Neural cell (in vitro differentiated cells): ENCODE measurements around the gene IGF2BP3. TPM values are rescaled to one million over a fixed set of nuclear protein-coding genes. Genes with fewer than 3 reads are reported as not detected.

Experiments used
- H2AFZ ChIP-seq: fragments of 200-600, 300-800 bp; sonication (generic), shearing (Covaris generic); 2 replicates; pipeline ENCODE4 v1.6.0; 2014; ENCODE audit warnings: low read depth, mild to moderate bottlenecking, antibody characterized with exemption, low read length, moderate library complexity
- H3F3A ChIP-seq: fragments of 200-600 bp; shearing (Covaris generic); 2 replicates; pipeline ENCODE4 v1.6.1; 2016; ENCODE audit warnings: mild to moderate bottlenecking, moderate library complexity, mixed read lengths, antibody characterized with exemption, low read length; ENCODE audit not compliant: insufficient read depth, poor library complexity, severe bottlenecking
- H3K27ac ChIP-seq: fragments of 200-600, 300-800 bp; sonication (generic), shearing (Covaris generic); 2 replicates; pipeline ENCODE4 v1.5.1; 2014; ENCODE audit warnings: mild to moderate bottlenecking, low read length, moderate library complexity
- H3K27me3 ChIP-seq: fragments of 300-800, 200-600 bp; sonication (generic), shearing (Covaris generic); 2 replicates; pipeline ENCODE4 v1.6.0; 2014; ENCODE audit warnings: mild to moderate bottlenecking, low read depth, low read length, moderate library complexity; ENCODE audit not compliant: insufficient read depth
- H3K36me3 ChIP-seq: fragments of 300-800, 200-600 bp; sonication (generic), shearing (Covaris generic); 2 replicates; pipeline ENCODE4 v1.5.1; 2014; ENCODE audit warnings: mild to moderate bottlenecking, antibody characterized with exemption, low read length, moderate library complexity; ENCODE audit not compliant: insufficient read depth
- H3K4me2 ChIP-seq: fragments of 300-800, 200-600 bp; sonication (generic), shearing (Covaris generic); 2 replicates; pipeline ENCODE4 v1.6.0; 2014; ENCODE audit warnings: mild to moderate bottlenecking, low read length
- H3K4me3 ChIP-seq: fragments of 300-800, 200-600 bp; sonication (generic), shearing (Covaris generic); 2 replicates; pipeline ENCODE4 v1.5.1; 2014; ENCODE audit warnings: mild to moderate bottlenecking, low read length, moderate library complexity
- H3K79me2 ChIP-seq: fragments of 200-600 bp; shearing (Covaris generic); replicated peaks from 2 replicates; pipeline ENCODE4 v1.6.0; 2014; ENCODE audit warnings: mild to moderate bottlenecking, low read length, moderate library complexity; ENCODE audit not compliant: insufficient read depth
- H3K9ac ChIP-seq: fragments of 300-800, 200-600 bp; sonication (generic), shearing (Covaris generic); 2 replicates; pipeline ENCODE4 v1.6.1; 2016; ENCODE audit warnings: mild to moderate bottlenecking, low read length, mixed read lengths
- H3K9me2 ChIP-seq: fragments of 200-600 bp; shearing (Covaris generic); 2 replicates; pipeline ENCODE4 v1.6.1; 2016; ENCODE audit warnings: mild to moderate bottlenecking, low read length, mixed read lengths; ENCODE audit not compliant: insufficient read depth
- H3K9me3 ChIP-seq: fragments of 200-600, 300-800 bp; sonication (generic), shearing (Covaris generic); 2 replicates; pipeline ENCODE4 v1.6.1; 2016; ENCODE audit warnings: mild to moderate bottlenecking, mixed run types, low read length, moderate library complexity, mixed read lengths
- H4K20me1 ChIP-seq: fragments of 200-600 bp; shearing (Covaris generic); 2 replicates; pipeline ENCODE4 v1.6.1; 2016; ENCODE audit warnings: mild to moderate bottlenecking, mixed run types; ENCODE audit not compliant: insufficient read depth
- CTCF ChIP-seq: fragments of 450-650 bp; IDR thresholded peaks from 2 replicates; pipeline ENCODE4 v1.5.1; 2014; ENCODE audit warnings: antibody characterized with exemption, mild to moderate bottlenecking, moderate library complexity; ENCODE audit not compliant: poor library complexity, severe bottlenecking
- EP300 ChIP-seq: fragments of 450-650 bp; conservative IDR thresholded peaks from 2 replicates; pipeline ENCODE4 v1.6.1; 2014; ENCODE audit warnings: antibody characterized with exemption, mild to moderate bottlenecking, moderate library complexity; ENCODE audit not compliant: poor library complexity, severe bottlenecking
- EZH2 ChIP-seq: fragments of 200-600, 300-800 bp; shearing (Covaris generic), sonication (generic); IDR thresholded peaks from 2 replicates; pipeline ENCODE4 v1.6.1; 2014; ENCODE audit warnings: antibody characterized with exemption, low read length, borderline replicate concordance, mild to moderate bottlenecking; ENCODE audit not compliant: insufficient read depth, poor library complexity, severe bottlenecking
- MXI1 ChIP-seq: fragments of 450-650 bp; conservative IDR thresholded peaks from 2 replicates; pipeline ENCODE4 v1.6.1; 2014; ENCODE audit warnings: antibody characterized with exemption, mild to moderate bottlenecking; ENCODE audit not compliant: poor library complexity, severe bottlenecking
- POLR2AphosphoS5 ChIP-seq: IDR thresholded peaks from 2 replicates; pipeline ENCODE4 v1.6.1; 2012
- RAD21 ChIP-seq: fragments of 450-650 bp; conservative IDR thresholded peaks from 2 replicates; pipeline ENCODE4 v1.6.1; 2014; ENCODE audit warnings: antibody characterized with exemption, mild to moderate bottlenecking, moderate library complexity
- SMC3 ChIP-seq: fragments of 450-650 bp; conservative IDR thresholded peaks from 2 replicates; pipeline ENCODE4 v1.6.1; 2014; ENCODE audit warnings: antibody characterized with exemption, mild to moderate bottlenecking, moderate library complexity; ENCODE audit not compliant: poor library complexity
- TAF1 ChIP-seq: IDR thresholded peaks from 2 replicates; pipeline ENCODE4 v1.6.1; 2012; ENCODE audit warnings: low read depth
- polyA plus RNA-seq: library from polyadenylated mRNA; depleted of rRNA; stranded (reverse); fragments of >200 nt; gene quantifications from 2 replicates; pipeline ENCODE4 v1.2.3, GENCODE V29; 2014
- TF ChIP-seq, protein P1 (sequence below): IDR thresholded peaks from 2 replicates; pipeline ENCODE4 v1.6.1; 2012; ENCODE audit warnings: borderline replicate concordance

Gene IGF2BP3
- polyA plus RNA-seq, 1 donor from 2014 or later, result 29.6 TPM

- Histone ChIP-seq H3K4me3 (no peak overlapping the region), H3K9me3 (no peaks in the 10 kb centered on the region), H3K27ac (no peak overlapping the region), H2AFZ (no peak overlapping the region), H3K9me2 (no peaks in the 10 kb centered on the region), H3K9ac (no peak overlapping the region), H3F3A (no peaks in the 10 kb centered on the region), H3K36me3 (no peaks in the 10 kb centered on the region), H3K79me2 (no peaks in the 10 kb centered on the region), H4K20me1 (no peaks in the 10 kb centered on the region), H3K4me2 (no peak overlapping the region), H3K27me3 (no peaks in the 10 kb centered on the region)
- no peak for TF ChIP-seq EP300
- TF ChIP-seq, protein P1, sequence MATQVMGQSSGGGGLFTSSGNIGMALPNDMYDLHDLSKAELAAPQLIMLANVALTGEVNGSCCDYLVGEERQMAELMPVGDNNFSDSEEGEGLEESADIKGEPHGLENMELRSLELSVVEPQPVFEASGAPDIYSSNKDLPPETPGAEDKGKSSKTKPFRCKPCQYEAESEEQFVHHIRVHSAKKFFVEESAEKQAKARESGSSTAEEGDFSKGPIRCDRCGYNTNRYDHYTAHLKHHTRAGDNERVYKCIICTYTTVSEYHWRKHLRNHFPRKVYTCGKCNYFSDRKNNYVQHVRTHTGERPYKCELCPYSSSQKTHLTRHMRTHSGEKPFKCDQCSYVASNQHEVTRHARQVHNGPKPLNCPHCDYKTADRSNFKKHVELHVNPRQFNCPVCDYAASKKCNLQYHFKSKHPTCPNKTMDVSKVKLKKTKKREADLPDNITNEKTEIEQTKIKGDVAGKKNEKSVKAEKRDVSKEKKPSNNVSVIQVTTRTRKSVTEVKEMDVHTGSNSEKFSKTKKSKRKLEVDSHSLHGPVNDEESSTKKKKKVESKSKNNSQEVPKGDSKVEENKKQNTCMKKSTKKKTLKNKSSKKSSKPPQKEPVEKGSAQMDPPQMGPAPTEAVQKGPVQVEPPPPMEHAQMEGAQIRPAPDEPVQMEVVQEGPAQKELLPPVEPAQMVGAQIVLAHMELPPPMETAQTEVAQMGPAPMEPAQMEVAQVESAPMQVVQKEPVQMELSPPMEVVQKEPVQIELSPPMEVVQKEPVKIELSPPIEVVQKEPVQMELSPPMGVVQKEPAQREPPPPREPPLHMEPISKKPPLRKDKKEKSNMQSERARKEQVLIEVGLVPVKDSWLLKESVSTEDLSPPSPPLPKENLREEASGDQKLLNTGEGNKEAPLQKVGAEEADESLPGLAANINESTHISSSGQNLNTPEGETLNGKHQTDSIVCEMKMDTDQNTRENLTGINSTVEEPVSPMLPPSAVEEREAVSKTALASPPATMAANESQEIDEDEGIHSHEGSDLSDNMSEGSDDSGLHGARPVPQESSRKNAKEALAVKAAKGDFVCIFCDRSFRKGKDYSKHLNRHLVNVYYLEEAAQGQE, result no peak
- no peak for TF ChIP-seq TAF1
- TF ChIP-seq MXI1, result no peak
- TF ChIP-seq CTCF, result no peak
- no peak for TF ChIP-seq SMC3
- TF ChIP-seq EZH2, result no peak
These were observed 177.7 kb downstream of the IGF2BP3 start for GRCh38 chr7:23292623-23293022.

GRCh38 chr7:23291957-23292560 lies 178.2 kb downstream of the IGF2BP3 start:
- Histone ChIP-seq H3K27ac (no peak overlapping the region), H3K9me3 (no peaks in the 10 kb centered on the region), H3F3A (no peaks in the 10 kb centered on the region), H3K4me3 (no peak overlapping the region), H3K4me2 (no peak overlapping the region), H3K36me3 (no peaks in the 10 kb centered on the region), H3K9ac (no peak overlapping the region), H2AFZ (no peak overlapping the region), H3K27me3 (no peaks in the 10 kb centered on the region), H3K79me2 (no peaks in the 10 kb centered on the region), H4K20me1 (no peaks in the 10 kb centered on the region), H3K9me2 (no peaks in the 10 kb centered on the region)
- TF ChIP-seq MXI1 (no peak), EZH2 (no peak), POLR2AphosphoS5 (no peak), RAD21 (no peak), EP300 (no peak), SMC3 (no peak), TAF1 (no peak), CTCF (no peak)
- TF ChIP-seq, protein P1, result no peak
